Thoracic aorta (tissue), 2 donors: ENCODE results near the gene COMMD4. TPM values are rescaled to one million over a fixed set of nuclear protein-coding genes. Genes with fewer than 3 reads are reported as not detected.
"Not testable (repeated sequence)": the region's sequence is repeated elsewhere in the genome, so short reads cannot be mapped to it uniquely, and the experiment has no call there.

Source experiments
- ATAC-seq: fragments of 150-250 bp; one replicate; pipeline ENCODE4 v1.8.0; 2017; ENCODE audit warnings: low read depth; ENCODE audit not compliant: insufficient number of reproducible peaks, low FRiP score
- DNase-seq: peaks from one replicate; pipeline ENCODE4 v3.0.0-alpha.2; 2020; ENCODE audit warnings: low spot score
- H3K27ac ChIP-seq, 2 donors: fragments of 200-600 bp; sonication (generic); 1 replicate in 1 of 2; 2 replicates in 1 of 2; pipeline ENCODE4 v1.5.1; 2016; ENCODE audit warnings: mild to moderate bottlenecking in 2 of 2, moderate library complexity in 2 of 2
- H3K27me3 ChIP-seq: fragments of 200-600 bp; sonication (generic); replicated peaks from 2 replicates; pipeline ENCODE4 v1.6.0; 2016; ENCODE audit warnings: mild to moderate bottlenecking; ENCODE audit not compliant: insufficient read depth
- H3K36me3 ChIP-seq: fragments of 200-600 bp; sonication (generic); one replicate; pipeline ENCODE4 v1.5.1; 2016
- H3K4me1 ChIP-seq, 2 donors: fragments of 200-600 bp; sonication (generic); 1 replicate in 1 of 2; 2 replicates in 1 of 2; pipeline versions ENCODE4 v1.5.1 to v1.6.0; 2016; ENCODE audit warnings: low read depth in 2 of 2, mild to moderate bottlenecking in 1 of 2; ENCODE audit not compliant: control insufficient read depth in 1 of 2
- H3K4me3 ChIP-seq: fragments of 200-600 bp; sonication (generic); 2 replicates; pipeline ENCODE4 v1.5.1; 2016; ENCODE audit warnings: mild to moderate bottlenecking
- H3K9me3 ChIP-seq: fragments of 200-600 bp; sonication (generic); 2 replicates; pipeline ENCODE4 v1.5.1; 2016
- CTCF ChIP-seq: fragments of 200-600 bp; sonication (generic); IDR thresholded peaks from one replicate; pipeline ENCODE4 v1.5.1; 2019; ENCODE audit warnings: antibody characterized with exemption
- total RNA-seq, 2 donors: library from RNA; depleted of rRNA; stranded (reverse); fragments of >200 nt; gene quantifications; one replicate each; pipeline versions ENCODE4 v1.1.0 to v1.2.3, GENCODE V29; 2016

Gene COMMD4
- total RNA-seq, 2 donors from 2014 or later = 57.6 to 71.2 TPM

- no peak overlapping the region for H3K4me3 ChIP-seq
- no peaks in the 10 kb centered on the region for H3K27me3 ChIP-seq
- TF ChIP-seq CTCF = no peak
- no peaks in the 10 kb centered on the region for H3K9me3 ChIP-seq
- no peak overlapping the region for H3K27ac ChIP-seq
- ATAC-seq (no peak), DNase-seq (no peak)
- H3K4me1 ChIP-seq = no peaks in the 10 kb centered on the region
- H3K36me3 ChIP-seq = no peaks in the 10 kb centered on the region
Measured at GRCh38 chr15:75306188-75306587, 29.7 kb upstream of the COMMD4 start.

GRCh38 chr15:75307778-75308390 is 28.0 kb upstream of the COMMD4 start:
- TF ChIP-seq CTCF = no peak
- ATAC-seq (no peak), DNase-seq (no peak)
- H3K4me3 ChIP-seq = no peak overlapping the region
- no peak overlapping the region for H3K27ac ChIP-seq
- H3K9me3 ChIP-seq = no peaks in the 10 kb centered on the region
- H3K27me3 ChIP-seq = no peaks in the 10 kb centered on the region
- H3K36me3 ChIP-seq = no peaks in the 10 kb centered on the region
- no peaks in the 10 kb centered on the region for H3K4me1 ChIP-seq

GRCh38 chr15:75309711-75310110 is 26.2 kb upstream of the COMMD4 start:
- no peak for TF ChIP-seq CTCF
- ATAC-seq (no peak), DNase-seq (no peak)
- no peak overlapping the region for H3K4me3 ChIP-seq
- no peaks in the 10 kb centered on the region for H3K9me3 ChIP-seq
- H3K27ac ChIP-seq = no peak overlapping the region
- no peaks in the 10 kb centered on the region for H3K27me3 ChIP-seq
- no peaks in the 10 kb centered on the region for H3K4me1 ChIP-seq
- H3K36me3 ChIP-seq = no peaks in the 10 kb centered on the region

GRCh38 chr15:75312548-75312947 is 23.3 kb upstream of the COMMD4 start:
- not testable (repeated sequence) for H3K27ac ChIP-seq, H3K27me3 ChIP-seq, H3K9me3 ChIP-seq, DNase-seq, H3K4me3 ChIP-seq, H3K36me3 ChIP-seq, H3K4me1 ChIP-seq, ATAC-seq

GRCh38 chr15:75313116-75313845 is 22.6 kb upstream of the COMMD4 start:
- no peaks in the 10 kb centered on the region for H3K36me3 ChIP-seq
- no peaks in the 10 kb centered on the region for H3K27me3 ChIP-seq
- no peak overlapping the region for H3K27ac ChIP-seq
- no peak for DNase-seq
- ATAC-seq = no peak
- no peak overlapping the region for H3K4me3 ChIP-seq
- TF ChIP-seq CTCF = no peak
- no peaks in the 10 kb centered on the region for H3K4me1 ChIP-seq
- no peaks in the 10 kb centered on the region for H3K9me3 ChIP-seq
